Measurements from ENCODE around the gene LMNTD2. TPM values are rescaled to one million over a fixed set of nuclear protein-coding genes. Genes with fewer than 3 reads are reported as not detected.

LMNTD2 gene, protein sequence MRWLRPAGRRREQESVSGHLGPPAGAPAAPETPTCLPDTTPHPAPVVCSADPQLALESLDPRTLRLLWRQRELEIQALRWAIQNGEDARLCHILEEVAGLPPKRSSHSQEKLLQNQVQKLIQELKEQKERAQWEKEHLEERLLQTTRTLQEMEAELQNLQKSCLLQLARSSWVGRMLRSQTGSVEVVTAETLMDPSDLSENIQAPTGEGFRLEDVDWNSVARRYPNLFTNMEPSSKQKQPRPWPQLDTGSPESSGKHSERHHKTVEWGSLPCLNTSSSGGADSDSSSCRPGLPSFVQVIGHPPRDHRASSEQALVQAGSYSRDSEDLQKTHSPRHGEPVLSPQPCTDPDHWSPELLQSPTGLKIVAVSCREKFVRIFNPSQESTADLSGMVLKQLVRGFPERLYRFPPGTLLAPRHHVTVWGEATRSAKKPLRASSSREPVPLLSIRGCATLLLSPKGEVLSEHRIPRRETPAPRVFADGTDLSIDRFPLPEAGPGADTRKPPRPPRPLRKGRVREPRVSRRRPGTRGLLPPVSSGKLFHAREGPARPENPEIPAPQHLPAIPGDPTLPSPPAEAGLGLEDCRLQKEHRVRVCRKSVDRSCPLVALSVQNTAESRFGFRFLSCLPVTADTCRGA
- 10 to 100 TPM in 1 of 2 donors, 1 to 10 TPM in 1; 8.7 to 19.2 TPM for total RNA-seq

DNA sequence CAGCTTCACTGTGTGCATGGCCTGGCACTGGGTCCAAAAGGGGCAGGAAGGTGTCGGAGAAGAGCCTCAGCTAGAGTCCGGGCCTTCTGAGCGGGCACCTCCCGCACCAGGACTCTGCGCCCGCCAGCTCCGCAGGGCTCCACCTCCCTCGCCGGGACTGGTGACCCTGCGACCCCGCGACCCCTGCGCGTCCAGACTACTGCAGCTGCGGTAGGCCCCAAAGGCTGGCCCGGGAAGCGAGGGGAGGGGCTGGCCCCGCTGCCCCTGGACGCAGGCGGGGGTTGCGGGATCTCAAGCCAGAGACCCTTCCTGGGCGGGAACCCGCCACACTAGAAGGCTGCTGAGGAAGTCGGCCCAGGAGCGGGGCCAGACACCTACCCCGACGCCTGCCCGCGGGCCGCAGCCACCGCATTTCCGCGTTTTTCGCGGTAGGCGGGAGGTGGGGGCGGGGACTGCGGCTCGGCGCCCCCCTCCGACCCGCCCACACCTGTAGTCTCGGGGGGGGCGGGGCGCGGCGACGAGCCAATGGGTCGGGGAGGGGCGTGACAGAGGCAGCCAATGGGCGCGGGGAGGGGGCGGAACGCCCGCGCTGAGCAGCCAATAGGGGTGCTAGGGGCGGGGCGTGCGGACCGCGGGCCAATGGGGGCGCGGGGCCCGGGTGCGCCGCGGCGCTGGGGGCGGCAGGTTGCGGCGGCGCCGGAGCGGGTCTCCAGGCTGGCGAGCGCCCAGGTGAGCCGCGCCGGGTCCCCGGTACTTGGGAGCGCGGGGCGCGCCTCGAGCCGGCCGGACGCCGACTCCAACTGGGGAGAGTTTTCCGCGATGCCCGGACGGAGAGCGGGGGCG is at the start of gene LMNTD2, which contains the start of gene RASSF7:
Gene LMNTD2 (minus strand): TSS at position 434 of the 843 bp plus-strand sequence. CDS start 22 bp downstream, at position 412.
Gene RASSF7 (plus strand): TSS at position 666 of the 843 bp plus-strand sequence. CDS start 799 bp downstream, outside the sequence.
- no peaks in the 10 kb centered on the region for H3K9me3 ChIP-seq
- DNase-seq (ENCODE audit: low spot score) = peak; percentile 95
- intact Hi-C loops (cut with DNase I) = no loop called here
- H3K4me1 ChIP-seq (replicated peaks) = peaks cover 21% of the 10 kb centered on the region
- H3K27me3 ChIP-seq (replicated peaks; ENCODE audit: insufficient read depth) = no peaks in the 10 kb centered on the region
- peak within 1 kb of the TSS; percentile 85 to 95 for H3K4me3 ChIP-seq
- no peaks in the 10 kb centered on the region for H3K36me3 ChIP-seq
- 2% methylated on average over 51 of the region's 95 CpGs for WGBS
- H3K27ac ChIP-seq = peak within 1 kb of the TSS; percentile 82 to 87
- TF ChIP-seq POLR2AphosphoS5 (IDR thresholded peaks at IDR 0.05) (peak; percentile 82), POLR2A (IDR thresholded peaks at IDR 0.05) (peak; percentile 64)
- TF ChIP-seq, protein P1, sequence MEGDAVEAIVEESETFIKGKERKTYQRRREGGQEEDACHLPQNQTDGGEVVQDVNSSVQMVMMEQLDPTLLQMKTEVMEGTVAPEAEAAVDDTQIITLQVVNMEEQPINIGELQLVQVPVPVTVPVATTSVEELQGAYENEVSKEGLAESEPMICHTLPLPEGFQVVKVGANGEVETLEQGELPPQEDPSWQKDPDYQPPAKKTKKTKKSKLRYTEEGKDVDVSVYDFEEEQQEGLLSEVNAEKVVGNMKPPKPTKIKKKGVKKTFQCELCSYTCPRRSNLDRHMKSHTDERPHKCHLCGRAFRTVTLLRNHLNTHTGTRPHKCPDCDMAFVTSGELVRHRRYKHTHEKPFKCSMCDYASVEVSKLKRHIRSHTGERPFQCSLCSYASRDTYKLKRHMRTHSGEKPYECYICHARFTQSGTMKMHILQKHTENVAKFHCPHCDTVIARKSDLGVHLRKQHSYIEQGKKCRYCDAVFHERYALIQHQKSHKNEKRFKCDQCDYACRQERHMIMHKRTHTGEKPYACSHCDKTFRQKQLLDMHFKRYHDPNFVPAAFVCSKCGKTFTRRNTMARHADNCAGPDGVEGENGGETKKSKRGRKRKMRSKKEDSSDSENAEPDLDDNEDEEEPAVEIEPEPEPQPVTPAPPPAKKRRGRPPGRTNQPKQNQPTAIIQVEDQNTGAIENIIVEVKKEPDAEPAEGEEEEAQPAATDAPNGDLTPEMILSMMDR (IDR thresholded peaks at IDR 0.05) = peak in 2 of 4 experiments; percentile 8 to 13

DNA sequence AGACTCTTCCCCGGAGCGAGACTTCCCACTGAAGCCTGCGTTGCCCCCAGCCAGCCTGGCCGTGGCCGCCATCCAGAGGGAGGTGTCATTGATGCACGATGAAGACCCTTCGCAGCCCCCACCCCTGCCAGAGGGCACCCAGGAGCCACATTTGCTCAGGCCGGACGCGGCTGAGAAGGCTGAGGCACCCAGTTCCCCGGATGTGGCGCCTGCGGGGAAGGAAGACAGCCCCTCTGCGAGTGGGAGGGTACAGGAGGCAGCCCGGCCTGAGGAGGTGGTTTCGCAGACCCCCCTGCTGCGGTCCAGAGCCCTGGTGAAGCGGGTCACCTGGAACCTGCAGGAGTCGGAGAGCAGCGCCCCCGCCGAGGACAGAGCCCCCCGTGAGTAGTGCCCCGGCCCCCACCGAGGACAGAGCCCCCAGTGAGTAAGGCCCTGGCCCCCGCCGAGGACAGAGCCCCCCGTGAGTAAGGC is 48.8 kb upstream of the LMNTD2 start:
- TF ChIP-seq, protein P1 (IDR thresholded peaks at IDR 0.05) = no peak
- TF ChIP-seq POLR2AphosphoS5 (IDR thresholded peaks at IDR 0.05) = no peak
- TF ChIP-seq POLR2A (IDR thresholded peaks at IDR 0.05) = no peak
- no peak overlapping the region for H3K27ac ChIP-seq
- no peaks in the 10 kb centered on the region for H3K27me3 ChIP-seq (replicated peaks; ENCODE audit: insufficient read depth)
- intact Hi-C loops (cut with DNase I) = no loop called here
- DNase-seq (ENCODE audit: low spot score) = no peak
- H3K4me3 ChIP-seq = no peak overlapping the region
- no peaks in the 10 kb centered on the region for H3K9me3 ChIP-seq
- 89% methylated on average over 18 of the region's 28 CpGs for WGBS
- peaks cover 7% of the 10 kb centered on the region for H3K4me1 ChIP-seq (replicated peaks)
- H3K36me3 ChIP-seq = peaks cover 40% of the 10 kb centered on the region in 2 donors

DNA sequence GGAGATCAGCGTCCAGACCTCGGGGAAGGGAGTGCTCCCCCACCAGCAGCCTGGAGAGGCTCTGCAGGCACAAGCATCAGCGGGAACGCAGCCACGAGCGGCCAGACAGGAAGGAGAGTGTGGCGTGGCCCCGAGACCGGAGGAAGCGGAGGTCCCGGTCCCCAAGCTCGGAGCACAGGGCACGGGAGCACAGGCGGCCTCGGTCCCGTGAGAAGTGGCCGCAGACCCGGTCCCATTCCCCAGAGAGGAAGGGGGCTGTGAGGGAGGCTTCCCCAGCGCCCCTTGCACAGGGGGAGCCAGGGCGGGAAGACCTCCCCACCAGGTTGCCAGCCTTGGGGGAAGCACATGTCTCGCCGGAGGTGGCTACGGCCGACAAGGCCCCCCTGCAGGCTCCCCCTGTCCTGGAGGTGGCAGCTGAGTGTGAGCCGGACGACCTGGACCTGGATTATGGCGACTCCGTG is 48.3 kb upstream of the LMNTD2 start:
- Histone ChIP-seq H3K4me3 (no peak overlapping the region), H3K27ac (no peak overlapping the region), H3K36me3 (peaks cover 40 to 41% of the 10 kb centered on the region in 2 donors), H3K27me3 (replicated peaks; ENCODE audit: insufficient read depth) (no peaks in the 10 kb centered on the region), H3K4me1 (replicated peaks) (peaks cover 1% of the 10 kb centered on the region), H3K9me3 (no peaks in the 10 kb centered on the region)
- intact Hi-C loops (cut with DNase I) = no loop called here
- DNase-seq (ENCODE audit: low spot score) = no peak
- TF ChIP-seq, protein P1 (IDR thresholded peaks at IDR 0.05) = no peak
- TF ChIP-seq POLR2A (IDR thresholded peaks at IDR 0.05) (no peak), POLR2AphosphoS5 (IDR thresholded peaks at IDR 0.05) (no peak)
- 81% methylated on average over 28 of the region's 28 CpGs for WGBS

DNA sequence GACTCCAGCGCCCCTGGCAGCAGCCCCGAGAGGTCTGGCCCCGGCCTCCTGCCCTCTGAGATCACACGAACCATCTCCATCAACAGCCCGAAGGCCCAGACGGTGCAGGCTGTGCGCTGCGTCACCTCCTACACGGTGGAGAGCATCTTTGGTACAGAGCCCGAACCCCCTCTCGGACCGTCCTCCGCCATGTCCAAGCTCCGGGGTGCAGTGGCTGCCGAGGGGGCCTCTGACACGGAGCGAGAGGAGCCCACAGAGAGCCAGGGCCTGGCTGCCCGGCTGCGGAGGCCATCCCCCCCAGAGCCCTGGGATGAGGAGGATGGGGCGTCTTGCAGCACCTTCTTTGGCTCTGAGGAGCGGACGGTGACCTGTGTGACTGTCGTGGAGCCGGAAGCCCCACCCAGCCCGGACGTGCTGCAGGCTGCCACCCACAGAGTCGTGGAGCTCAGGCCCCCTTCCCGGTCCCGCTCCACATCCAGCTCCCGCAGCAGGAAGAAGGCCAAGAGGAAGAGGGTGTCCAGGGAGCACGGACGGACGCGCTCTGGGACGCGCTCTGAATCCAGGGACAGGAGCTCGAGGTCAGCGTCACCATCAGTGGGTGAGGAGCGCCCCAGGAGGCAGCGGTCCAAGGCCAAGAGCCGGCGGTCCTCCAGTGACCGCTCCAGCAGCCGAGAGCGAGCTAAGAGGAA is 47.6 kb upstream of the LMNTD2 start:
- DNase-seq (ENCODE audit: low spot score) = no peak
- Histone ChIP-seq H3K4me1 (replicated peaks) (no peaks in the 10 kb centered on the region), H3K27me3 (replicated peaks; ENCODE audit: insufficient read depth) (no peaks in the 10 kb centered on the region), H3K36me3 (peaks cover 40 to 41% of the 10 kb centered on the region in 2 donors), H3K9me3 (no peaks in the 10 kb centered on the region), H3K27ac (no peak overlapping the region), H3K4me3 (no peak overlapping the region)
- TF ChIP-seq POLR2AphosphoS5 (IDR thresholded peaks at IDR 0.05) = no peak
- TF ChIP-seq POLR2A (IDR thresholded peaks at IDR 0.05) = no peak
- TF ChIP-seq, protein P1 (IDR thresholded peaks at IDR 0.05) = no peak
- intact Hi-C loops (cut with DNase I) = no loop called here
- 89% methylated on average over 31 of the region's 45 CpGs for WGBS
